NCI-H2171 (cell line): ENCODE measurements around the gene GP1BB.
A peak's percentile ranks its signal among the peaks of the same experiment; 100 is the strongest.

ENCODE experiments used
- DNase-seq: peaks from one replicate; lab custom pipeline; 2025; lab: John Stamatoyannopoulos, UW

GP1BB gene

GRCh38 chr22:19756288-19757128, 33.2 kb downstream of the GP1BB start:
- DNase-seq = peak; percentile 18

- DNase-seq = no peak
Observed at GRCh38 chr22:19757140-19757984, 34.0 kb downstream of the GP1BB start.

- no peak for DNase-seq
Observed at GRCh38 chr22:19757985-19758895, 34.9 kb downstream of the GP1BB start.

GRCh38 chr22:19758896-19759426, 35.6 kb downstream of the GP1BB start:
- DNase-seq = no peak

GRCh38 chr22:19759427-19760057, 36.2 kb downstream of the GP1BB start:
- DNase-seq = no peak

- DNase-seq = no peak
Observed at GRCh38 chr22:19760058-19760950, 37.0 kb downstream of the GP1BB start, which contains the start of gene TBX1. Gene TBX1, plus strand, starts transcription at chr22:19760778. Its CDS starts 66 bp downstream, at chr22:19760844.

- no peak for DNase-seq
Observed at GRCh38 chr22:19760951-19761724, 37.8 kb downstream of the GP1BB start.

- no peak for DNase-seq
Observed at GRCh38 chr22:19761725-19762567, 38.6 kb downstream of the GP1BB start.

- no peak for DNase-seq
Observed at GRCh38 chr22:19762568-19763457, 39.5 kb downstream of the GP1BB start.

GRCh38 chr22:19763458-19764298, 40.3 kb downstream of the GP1BB start:
- no peak for DNase-seq

GRCh38 chr22:19764299-19764593, 40.9 kb downstream of the GP1BB start:
- DNase-seq = no peak

- DNase-seq = no peak
Observed at GRCh38 chr22:19764636-19765476, 41.5 kb downstream of the GP1BB start.

- no peak for DNase-seq
Observed at GRCh38 chr22:19765477-19766239, 42.3 kb downstream of the GP1BB start.

GRCh38 chr22:19766240-19766510, 42.8 kb downstream of the GP1BB start:
- DNase-seq = no peak
